Endothelial cell (in vitro differentiated cells): ENCODE measurements around the gene TRPM3. TPM values are rescaled to one million over a fixed set of nuclear protein-coding genes. Genes with fewer than 3 reads are reported as not detected.

ENCODE experiments used
- DNase-seq: peaks from one replicate; pipeline ENCODE4 v3.0.0; 2021; ENCODE audit warnings: low spot score
- H3K27ac Mint-ChIP-seq: one replicate; pipeline ENCODE4 v1.8.0; 2021; ENCODE audit warnings: mixed read lengths, inconsistent platforms; ENCODE audit not compliant: unreplicated experiment
- H3K27me3 Mint-ChIP-seq: one replicate; pipeline ENCODE4 v1.8.0; 2021; ENCODE audit warnings: mild to moderate bottlenecking, moderate library complexity, mixed read lengths, inconsistent platforms; ENCODE audit not compliant: unreplicated experiment
- H3K36me3 Mint-ChIP-seq: one replicate; pipeline ENCODE4 v1.8.0; 2021; ENCODE audit warnings: mild to moderate bottlenecking, low read depth, mixed read lengths, inconsistent platforms; ENCODE audit not compliant: unreplicated experiment
- H3K4me1 Mint-ChIP-seq: one replicate; pipeline ENCODE4 v1.8.0; 2021; ENCODE audit warnings: mild to moderate bottlenecking, mixed read lengths, inconsistent platforms; ENCODE audit not compliant: unreplicated experiment
- H3K4me3 Mint-ChIP-seq: one replicate; pipeline ENCODE4 v1.8.0; 2021; ENCODE audit warnings: mild to moderate bottlenecking, mixed read lengths, inconsistent platforms; ENCODE audit not compliant: unreplicated experiment
- H3K9me3 Mint-ChIP-seq: one replicate; pipeline ENCODE4 v1.8.0; 2021; ENCODE audit warnings: mixed read lengths, inconsistent platforms; ENCODE audit not compliant: unreplicated experiment
- CTCF ChIP-seq: fragments of 200-600 bp; sonication (generic); IDR thresholded peaks from one replicate; pipeline ENCODE4 v1.5.0; 2021; ENCODE audit warnings: antibody characterized with exemption; ENCODE audit not compliant: unreplicated experiment
- total RNA-seq: library from RNA; stranded (reverse); fragmentation: NEBNext Ultra II Directional; extraction: Animal tissue kit (Norgen Biotek cat#: 25700); gene quantifications from one replicate; pipeline ENCODE4 v1.2.1, GENCODE V29; 2021; ENCODE audit not compliant: unreplicated experiment

Gene TRPM3
- total RNA-seq, 1 donor from 2014 or later = 0.54 TPM

- Mint-ChIP-seq H3K36me3 (no peaks in the 10 kb centered on the region), H3K9me3 (no peaks in the 10 kb centered on the region), H3K27ac (no peak overlapping the region), H3K4me3 (no peak overlapping the region), H3K27me3 (no peaks in the 10 kb centered on the region), H3K4me1 (peaks cover 4% of the 10 kb centered on the region)
- TF ChIP-seq CTCF = no peak
- no peak for DNase-seq
Measured at GRCh38 chr9:70682298-70682697, 439.1 kb downstream of the TRPM3 start.

- Mint-ChIP-seq H3K36me3 (no peaks in the 10 kb centered on the region), H3K9me3 (no peaks in the 10 kb centered on the region), H3K4me3 (no peak overlapping the region), H3K27me3 (no peaks in the 10 kb centered on the region), H3K27ac (no peak overlapping the region), H3K4me1 (peaks cover 4% of the 10 kb centered on the region)
- no peak for TF ChIP-seq CTCF
- DNase-seq = no peak
Measured at GRCh38 chr9:70679845-70680244, 441.6 kb downstream of the TRPM3 start.

- Mint-ChIP-seq H3K4me1 (peaks cover 4% of the 10 kb centered on the region), H3K27me3 (no peaks in the 10 kb centered on the region), H3K9me3 (no peaks in the 10 kb centered on the region), H3K4me3 (no peak overlapping the region), H3K36me3 (no peaks in the 10 kb centered on the region), H3K27ac (no peak overlapping the region)
- TF ChIP-seq CTCF = no peak
- no peak for DNase-seq
Measured at GRCh38 chr9:70678153-70678552, 443.3 kb downstream of the TRPM3 start.

DNA sequence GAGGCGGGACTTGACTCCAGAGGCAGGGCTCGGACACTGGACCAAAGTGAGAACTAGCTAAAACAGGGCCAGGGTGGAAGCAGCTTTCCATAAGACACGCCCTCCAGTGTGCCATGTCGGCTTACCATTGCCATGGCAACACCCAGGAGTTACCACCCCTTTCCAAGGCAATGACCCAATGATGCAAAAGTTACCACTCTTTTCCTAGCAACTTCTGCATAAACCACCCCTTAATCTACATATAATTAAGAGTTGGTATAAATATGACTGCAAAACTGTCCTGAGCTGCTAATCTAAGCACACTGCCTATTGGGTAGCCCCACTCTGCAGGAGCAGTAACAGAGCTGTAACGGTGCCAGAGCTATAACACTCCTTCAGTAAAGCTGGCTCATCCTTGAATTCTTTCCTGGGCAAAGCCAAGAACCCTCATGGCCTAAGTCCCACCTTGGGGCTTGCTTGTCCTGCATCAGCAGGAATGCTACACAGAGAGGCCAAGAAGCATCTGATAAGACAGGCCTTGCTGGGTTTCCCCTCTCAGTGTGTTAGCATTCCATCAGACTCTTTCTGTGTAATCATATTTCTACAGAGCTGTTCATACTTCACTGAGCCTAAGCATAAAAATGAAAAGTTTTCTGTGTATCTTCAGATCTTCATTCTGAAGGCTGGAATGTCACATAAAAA, 444.2 kb downstream of the TRPM3 start:
- no peak for DNase-seq
- Mint-ChIP-seq H3K4me1 (peaks cover 4% of the 10 kb centered on the region), H3K9me3 (no peaks in the 10 kb centered on the region), H3K4me3 (no peak overlapping the region), H3K27ac (no peak overlapping the region), H3K36me3 (no peaks in the 10 kb centered on the region), H3K27me3 (no peaks in the 10 kb centered on the region)
- no peak for TF ChIP-seq CTCF

DNA sequence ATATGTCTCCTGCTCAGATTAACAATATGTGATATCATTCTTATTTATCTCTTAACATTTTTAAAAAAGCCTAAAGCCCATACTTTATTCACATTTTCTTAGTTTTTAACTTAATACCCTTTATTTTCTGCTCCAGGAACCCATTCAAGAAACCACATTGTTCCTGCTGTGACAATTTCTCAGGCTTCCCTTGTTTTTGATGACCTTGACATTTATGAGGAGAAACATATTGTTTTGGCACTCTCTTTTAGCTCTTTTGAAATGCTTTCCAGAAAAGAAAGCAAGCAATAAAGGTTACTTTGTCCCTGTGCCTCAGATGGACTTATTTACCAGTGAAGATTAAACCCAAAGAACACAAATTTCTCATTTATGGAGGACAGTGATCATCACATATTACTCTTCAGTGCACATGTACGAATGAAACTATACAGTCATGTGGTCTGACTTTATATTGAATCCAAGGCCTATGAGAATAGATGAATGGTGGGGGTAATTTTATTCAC, 445.5 kb downstream of the TRPM3 start:
- no peak overlapping the region for H3K4me3 Mint-ChIP-seq
- no peak for TF ChIP-seq CTCF
- DNase-seq = no peak
- no peak overlapping the region for H3K27ac Mint-ChIP-seq
- H3K27me3 Mint-ChIP-seq = no peaks in the 10 kb centered on the region
- no peaks in the 10 kb centered on the region for H3K9me3 Mint-ChIP-seq
- H3K4me1 Mint-ChIP-seq = peaks cover 4% of the 10 kb centered on the region
- H3K36me3 Mint-ChIP-seq = no peaks in the 10 kb centered on the region
